HG03521 (cell line): ENCODE measurements around the gene C2CD2.
"Not testable (repeated sequence)": the region's sequence is repeated elsewhere in the genome, so short reads cannot be mapped to it uniquely, and the experiment has no call there.

Experiments
- ATAC-seq: cut with Tn5 transposase; IDR thresholded peaks from one replicate; pipeline ENCODE4 v1.9.1; 2021; ENCODE audit warnings: mild to moderate bottlenecking, moderate library complexity; ENCODE audit not compliant: unreplicated experiment

The C2CD2 gene

DNA sequence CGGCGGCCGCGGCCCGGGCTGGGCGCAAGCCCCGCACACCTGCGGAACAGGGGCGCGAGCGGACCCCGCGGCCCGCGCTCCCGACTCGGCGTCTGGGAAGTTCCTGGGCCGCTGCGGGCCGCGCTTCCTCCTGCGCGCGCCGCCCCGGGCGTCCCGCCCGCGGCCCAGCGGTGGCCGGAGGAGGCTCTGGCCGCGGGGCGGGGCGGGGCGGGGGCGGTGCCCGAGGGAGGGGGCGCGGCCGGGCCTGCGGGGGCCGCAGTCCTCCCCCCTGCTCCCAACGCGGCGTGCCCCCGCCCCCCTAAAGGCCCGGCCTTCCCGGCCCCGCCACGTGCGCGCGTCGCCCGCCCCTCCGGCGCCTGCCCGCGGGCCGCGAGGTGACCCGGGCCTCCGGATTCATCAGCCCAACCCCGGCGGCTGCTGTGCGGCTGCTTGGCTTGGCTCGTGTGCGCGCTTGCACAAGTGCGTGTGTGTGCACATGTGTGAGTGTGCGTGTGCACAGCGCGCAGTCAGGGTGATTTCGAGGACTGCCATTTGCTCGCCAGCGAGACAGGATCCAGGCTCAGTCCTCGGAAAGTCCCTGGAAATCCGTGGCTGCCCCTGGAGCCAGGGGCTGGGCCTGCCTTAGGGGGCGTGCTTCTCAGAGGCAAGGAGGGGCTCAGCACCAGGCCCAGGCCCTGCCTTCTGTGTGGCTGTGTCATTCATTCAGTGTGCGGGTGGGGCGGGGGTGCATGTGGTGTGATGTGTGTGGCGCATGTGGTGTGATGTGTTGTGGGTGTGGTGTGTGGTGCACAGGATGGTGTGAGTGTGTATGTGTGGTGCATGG is at the start of gene C2CD2:
Gene C2CD2 (minus strand): TSS at position 188 of the 823 bp plus-strand sequence. CDS start 370 bp downstream, outside the sequence.
- no peak for ATAC-seq

GRCh38 chr21:42003051-42003461 is 49.2 kb upstream of the C2CD2 start:
- no peak for ATAC-seq

- ATAC-seq: peak; percentile 73
Observed at GRCh38 chr21:42002421-42002958, 48.7 kb upstream of the C2CD2 start.

- no peak for ATAC-seq
Observed at GRCh38 chr21:42001781-42002180, 48.0 kb upstream of the C2CD2 start.

GRCh38 chr21:42000908-42001307 is 47.1 kb upstream of the C2CD2 start:
- ATAC-seq: no peak

DNA sequence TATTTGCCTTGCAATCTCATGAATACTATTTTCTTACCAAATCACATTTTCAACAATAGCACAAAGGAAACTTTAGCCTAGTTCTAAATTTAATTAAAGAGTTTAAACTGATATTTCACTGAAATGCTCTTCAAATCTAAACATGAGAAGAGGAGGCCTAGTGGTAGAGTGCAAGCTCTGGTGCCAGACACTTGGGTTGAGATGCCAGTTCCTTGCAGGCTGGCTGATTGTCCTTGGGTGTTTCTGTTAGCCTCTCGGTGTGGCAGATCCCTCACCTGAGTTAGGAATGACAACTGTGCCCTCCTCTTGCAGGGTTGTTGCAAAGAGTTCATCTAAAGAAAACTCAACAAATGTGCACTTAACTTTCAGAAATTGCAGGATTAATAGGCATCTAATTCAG is 43.8 kb upstream of the C2CD2 start:
- ATAC-seq: no peak

DNA sequence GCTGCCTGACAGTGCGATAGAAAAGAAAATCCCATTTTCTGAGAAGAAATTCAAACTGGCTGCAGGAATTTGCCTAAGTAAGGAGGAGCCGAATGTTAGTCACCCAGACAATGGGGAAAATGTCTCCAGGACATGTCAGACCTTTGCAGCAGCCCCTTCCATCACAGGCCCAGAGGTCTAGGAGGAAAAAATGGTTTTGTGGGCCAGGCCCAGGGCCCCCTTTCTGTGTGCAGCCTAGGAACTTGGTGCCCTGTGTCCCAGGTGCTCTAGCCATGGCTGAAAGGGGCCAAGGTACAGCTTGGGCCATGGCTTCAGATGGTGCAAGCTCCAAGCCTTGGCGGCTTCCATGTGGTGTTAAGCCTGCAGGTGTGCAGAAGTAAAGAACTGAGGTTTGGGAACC is 41.8 kb upstream of the C2CD2 start:
- no peak for ATAC-seq

DNA sequence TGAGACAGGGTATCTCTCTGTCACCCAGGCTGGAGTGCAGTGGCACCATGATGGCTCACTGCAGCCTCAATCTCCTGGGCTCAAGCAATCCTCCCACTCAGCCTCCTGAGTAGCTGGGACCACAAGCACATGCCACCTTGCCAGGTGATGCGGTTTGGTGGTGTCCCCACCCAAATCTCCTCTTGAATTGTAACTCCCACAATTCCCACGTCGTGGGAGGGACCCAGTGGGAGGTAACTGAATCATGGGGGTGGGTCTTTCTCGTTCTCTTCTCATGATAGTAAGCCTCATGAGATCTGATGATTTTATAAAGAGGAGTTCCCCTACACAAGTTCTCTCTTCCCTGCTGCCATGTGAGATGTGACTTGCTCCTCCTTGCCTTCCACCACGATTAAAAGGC is 40.8 kb upstream of the C2CD2 start:
- ATAC-seq: not testable (repeated sequence)

DNA sequence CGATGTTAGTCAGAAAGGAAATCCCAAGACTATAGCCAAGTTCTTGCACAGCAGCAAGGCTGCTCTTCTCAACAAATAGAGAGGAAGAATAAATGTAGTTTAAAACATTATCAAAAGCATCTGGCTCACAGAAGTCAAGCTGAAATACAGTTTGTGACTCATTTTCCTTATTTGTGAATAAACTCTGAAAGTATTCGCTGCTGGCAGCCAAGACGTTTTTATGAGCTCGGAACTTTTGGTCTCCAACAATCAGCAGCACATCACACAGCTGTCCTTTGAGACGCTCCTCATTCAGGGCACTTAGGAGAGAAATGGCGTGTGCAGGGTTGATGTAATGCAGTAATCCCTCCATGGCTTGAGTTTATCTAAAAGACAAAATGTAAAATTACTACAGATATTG is 39.9 kb upstream of the C2CD2 start:
- ATAC-seq: no peak

- ATAC-seq: no peak
Observed at GRCh38 chr21:41992576-41992975, 38.8 kb upstream of the C2CD2 start.

DNA sequence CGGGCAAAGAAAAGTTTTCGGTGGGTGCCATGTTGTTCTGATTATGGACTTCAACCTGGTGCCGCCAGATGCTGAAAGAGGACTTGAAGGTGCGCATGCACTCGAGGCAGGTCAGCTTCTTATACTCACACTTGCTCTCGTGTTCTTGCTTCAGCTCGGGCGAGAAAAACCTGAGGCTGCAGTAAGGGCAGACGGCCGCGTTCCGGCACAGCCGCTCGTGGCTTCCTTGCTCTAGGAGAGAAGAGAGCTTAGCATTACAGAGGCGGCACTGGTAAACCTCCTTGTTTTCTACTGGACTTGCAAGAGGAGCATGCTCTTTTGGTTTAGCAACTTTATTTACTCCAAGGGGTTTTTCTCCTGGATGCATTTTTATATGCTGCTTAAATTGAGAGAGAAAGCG is 37.8 kb upstream of the C2CD2 start:
- no peak for ATAC-seq

- no peak for ATAC-seq
Observed at GRCh38 chr21:41989698-41990097, 35.9 kb upstream of the C2CD2 start.

- no peak for ATAC-seq
Observed at GRCh38 chr21:41987310-41987709, 33.5 kb upstream of the C2CD2 start.

DNA sequence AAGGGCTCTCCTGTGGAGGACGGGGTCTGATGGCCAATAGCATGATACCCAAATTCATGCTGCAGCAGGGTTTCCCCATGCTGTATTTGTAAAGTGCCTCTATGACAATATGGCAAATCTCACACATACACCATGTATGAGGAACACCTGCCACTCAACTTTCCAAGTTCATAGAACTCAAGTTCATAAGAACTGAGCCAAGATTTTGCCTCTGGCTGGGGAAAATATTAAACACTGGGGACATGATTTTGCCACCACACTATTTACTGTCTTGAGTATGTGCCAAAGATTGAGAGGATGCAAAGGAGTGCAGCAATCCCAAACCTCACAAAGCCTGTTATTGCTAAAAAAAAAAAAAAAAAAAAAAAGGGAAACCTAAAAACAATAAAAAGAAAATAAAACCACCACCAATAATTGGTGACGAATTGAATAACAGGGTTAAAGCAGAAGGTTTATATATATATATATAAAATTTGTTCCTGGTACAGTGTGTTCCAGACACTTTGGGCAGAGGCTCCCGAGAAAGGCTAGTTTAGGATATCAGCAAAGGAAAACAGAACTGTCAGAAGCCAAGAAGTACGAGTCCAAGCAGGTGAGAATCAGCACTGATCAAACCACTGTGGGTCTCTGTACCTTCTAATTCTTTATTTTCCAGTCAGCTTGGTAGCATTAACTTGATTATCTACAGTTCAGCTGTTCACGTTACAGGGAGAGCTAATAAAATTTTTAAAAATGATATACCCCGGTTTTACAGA is 32.0 kb upstream of the C2CD2 start:
- ATAC-seq: no peak

GRCh38 chr21:41983229-41983628 is 29.4 kb upstream of the C2CD2 start:
- ATAC-seq: no peak

DNA sequence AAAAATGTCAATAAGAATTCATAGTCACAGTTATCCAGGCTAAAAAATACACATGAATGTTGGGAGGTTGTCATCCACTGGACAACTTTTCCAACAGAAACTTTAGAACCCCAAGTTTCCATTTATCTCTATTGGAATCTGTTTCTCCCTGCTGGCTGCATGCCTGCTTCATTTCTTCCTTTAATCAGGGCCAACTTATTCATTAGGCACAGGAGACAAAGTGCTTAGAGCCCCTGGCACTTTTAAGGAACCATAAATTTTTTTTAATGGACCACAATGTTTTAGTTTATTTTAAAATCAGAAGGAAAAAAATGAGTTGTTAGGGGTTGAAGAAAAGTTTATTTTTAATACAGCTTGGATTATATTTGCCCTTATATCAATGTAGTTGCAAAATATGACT is 26.7 kb upstream of the C2CD2 start:
- no peak for ATAC-seq

- no peak for ATAC-seq
Observed at GRCh38 chr21:41979751-41980369, 26.0 kb upstream of the C2CD2 start.

DNA sequence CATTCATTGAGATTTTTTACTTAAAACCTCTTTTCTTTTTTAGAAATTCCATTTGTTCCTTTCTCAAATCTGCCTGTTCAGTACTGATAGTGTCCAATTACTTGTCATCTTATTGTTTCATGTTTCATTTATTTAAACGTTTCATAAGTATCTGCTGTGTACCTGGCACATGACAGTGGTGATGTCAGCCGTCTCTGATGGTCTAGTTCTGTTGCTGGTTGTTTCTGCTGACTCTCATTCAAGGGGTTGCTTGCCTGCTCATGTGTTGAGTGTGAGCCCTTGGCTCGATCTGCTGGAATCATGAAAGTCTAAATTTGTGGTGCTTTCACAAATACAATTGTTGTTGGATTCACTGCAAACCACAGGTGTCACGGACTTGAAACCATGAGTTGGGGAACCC is 25.5 kb upstream of the C2CD2 start:
- ATAC-seq: no peak

DNA sequence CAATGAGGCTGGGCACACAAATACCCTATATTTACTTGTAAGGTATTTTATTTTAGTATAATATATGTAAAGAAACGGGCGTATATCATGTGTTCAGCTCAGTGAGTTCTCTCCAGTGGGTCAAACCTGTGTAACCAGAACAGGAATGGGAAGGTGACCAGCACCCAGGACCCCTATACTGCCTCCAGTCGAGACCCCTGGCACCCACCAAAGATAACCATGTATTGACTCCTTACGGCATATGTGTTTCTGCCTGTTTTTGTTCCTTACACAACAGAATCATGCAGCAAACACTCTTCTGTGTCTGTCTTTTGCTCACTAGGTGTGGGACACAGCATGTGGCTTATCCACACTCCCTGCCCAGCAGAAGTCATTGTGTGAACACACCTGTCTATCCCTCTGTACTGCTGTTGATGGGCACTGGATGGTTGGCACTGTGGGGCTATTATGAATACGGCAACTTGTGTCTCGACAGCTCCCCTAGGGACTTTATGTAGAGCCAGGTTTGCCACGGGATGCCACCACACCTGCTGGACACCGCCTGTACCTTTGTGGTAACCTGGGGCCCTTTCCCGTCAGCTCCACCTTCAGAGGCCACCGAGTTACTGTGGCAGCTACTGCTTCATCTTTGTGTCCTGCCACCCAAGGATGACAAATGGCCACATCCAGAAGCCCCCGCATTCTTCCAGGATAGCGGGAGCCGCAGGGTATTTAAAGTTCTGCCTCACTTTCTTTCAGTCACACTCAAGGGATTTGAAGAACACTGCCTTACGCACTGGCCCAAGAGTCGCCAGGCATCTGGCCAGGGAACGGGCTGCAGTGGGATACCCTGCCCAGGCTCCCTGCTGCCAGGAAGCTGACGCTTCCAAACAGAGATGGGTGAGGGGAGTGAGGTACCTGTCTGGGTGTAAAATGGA is 23.5 kb upstream of the C2CD2 start:
- no peak for ATAC-seq

DNA sequence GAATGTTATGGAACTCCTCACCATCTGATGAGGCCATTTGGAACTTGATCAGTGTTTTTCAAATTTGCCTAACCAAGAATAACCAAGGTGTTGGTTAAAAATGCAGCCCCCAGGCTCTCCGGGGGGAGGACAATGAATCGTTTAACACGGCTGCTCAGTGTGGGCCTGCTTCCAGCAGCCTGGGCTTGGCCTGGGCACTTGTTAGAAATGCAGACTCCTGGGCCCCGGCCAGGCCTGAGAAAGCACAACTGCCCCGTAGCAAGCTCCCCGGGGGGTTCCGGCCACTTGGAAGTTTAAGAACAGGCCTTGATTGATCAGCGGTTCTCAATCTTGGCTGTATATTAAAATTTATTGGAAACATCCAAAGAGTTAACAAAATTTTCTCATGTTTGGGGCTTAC is 22.8 kb upstream of the C2CD2 start:
- no peak for ATAC-seq
